HG03439 (cell line): Measurements from ENCODE around the gene PSMB7.

Experiments used
- ATAC-seq: cut with Tn5 transposase; IDR thresholded peaks from one replicate; pipeline ENCODE4 v1.9.1; 2021; ENCODE audit warnings: mild to moderate bottlenecking, moderate library complexity; ENCODE audit not compliant: unreplicated experiment

Gene PSMB7

GRCh38 chr9:124329206-124329792 is 85.9 kb downstream of the PSMB7 start:
- no peak for ATAC-seq

- no peak for ATAC-seq
These were observed 87.0 kb downstream of the PSMB7 start for GRCh38 chr9:124328285-124328684.

GRCh38 chr9:124327491-124327890 is 87.8 kb downstream of the PSMB7 start:
- ATAC-seq, result no peak

- no peak for ATAC-seq
These were observed 88.9 kb downstream of the PSMB7 start for GRCh38 chr9:124326378-124326777.

- no peak for ATAC-seq
These were observed 89.4 kb downstream of the PSMB7 start for GRCh38 chr9:124325816-124326215.

- ATAC-seq, result no peak
These were observed 91.3 kb downstream of the PSMB7 start for GRCh38 chr9:124323904-124324303.

GRCh38 chr9:124322618-124323432 is 92.4 kb downstream of the PSMB7 start:
- no peak for ATAC-seq

- no peak for ATAC-seq
These were observed 93.3 kb downstream of the PSMB7 start for GRCh38 chr9:124321935-124322334.

GRCh38 chr9:124321416-124321815 is 93.8 kb downstream of the PSMB7 start:
- no peak for ATAC-seq

GRCh38 chr9:124320062-124320973 is 94.9 kb downstream of the PSMB7 start:
- no peak for ATAC-seq

GRCh38 chr9:124315882-124316281 is 99.4 kb downstream of the PSMB7 start:
- ATAC-seq, result no peak

- no peak for ATAC-seq
These were observed 101.3 kb downstream of the PSMB7 start for GRCh38 chr9:124313940-124314339.

GRCh38 chr9:124312290-124313265 is 102.7 kb downstream of the PSMB7 start:
- no peak for ATAC-seq

GRCh38 chr9:124311283-124311682 is 104.0 kb downstream of the PSMB7 start:
- ATAC-seq, result no peak

GRCh38 chr9:124309667-124310084 is 105.6 kb downstream of the PSMB7 start:
- no peak for ATAC-seq

- ATAC-seq, result no peak
These were observed 106.4 kb downstream of the PSMB7 start for GRCh38 chr9:124308606-124309491.

- no peak for ATAC-seq
These were observed 107.7 kb downstream of the PSMB7 start for GRCh38 chr9:124307379-124308030.

- ATAC-seq, result no peak
These were observed 109.0 kb downstream of the PSMB7 start for GRCh38 chr9:124306098-124306735.
